ENCODE measurements around the gene CABYR.

GRCh38 chr18:24126155-24126961 lies 12.5 kb upstream of the CABYR start:
- TF ChIP-seq SMAD3 (CRISPR knock-in tag; IDR thresholded peaks at IDR 0.05; ENCODE audit: borderline replicate concordance), result no peak
- TF ChIP-seq, protein P1, sequence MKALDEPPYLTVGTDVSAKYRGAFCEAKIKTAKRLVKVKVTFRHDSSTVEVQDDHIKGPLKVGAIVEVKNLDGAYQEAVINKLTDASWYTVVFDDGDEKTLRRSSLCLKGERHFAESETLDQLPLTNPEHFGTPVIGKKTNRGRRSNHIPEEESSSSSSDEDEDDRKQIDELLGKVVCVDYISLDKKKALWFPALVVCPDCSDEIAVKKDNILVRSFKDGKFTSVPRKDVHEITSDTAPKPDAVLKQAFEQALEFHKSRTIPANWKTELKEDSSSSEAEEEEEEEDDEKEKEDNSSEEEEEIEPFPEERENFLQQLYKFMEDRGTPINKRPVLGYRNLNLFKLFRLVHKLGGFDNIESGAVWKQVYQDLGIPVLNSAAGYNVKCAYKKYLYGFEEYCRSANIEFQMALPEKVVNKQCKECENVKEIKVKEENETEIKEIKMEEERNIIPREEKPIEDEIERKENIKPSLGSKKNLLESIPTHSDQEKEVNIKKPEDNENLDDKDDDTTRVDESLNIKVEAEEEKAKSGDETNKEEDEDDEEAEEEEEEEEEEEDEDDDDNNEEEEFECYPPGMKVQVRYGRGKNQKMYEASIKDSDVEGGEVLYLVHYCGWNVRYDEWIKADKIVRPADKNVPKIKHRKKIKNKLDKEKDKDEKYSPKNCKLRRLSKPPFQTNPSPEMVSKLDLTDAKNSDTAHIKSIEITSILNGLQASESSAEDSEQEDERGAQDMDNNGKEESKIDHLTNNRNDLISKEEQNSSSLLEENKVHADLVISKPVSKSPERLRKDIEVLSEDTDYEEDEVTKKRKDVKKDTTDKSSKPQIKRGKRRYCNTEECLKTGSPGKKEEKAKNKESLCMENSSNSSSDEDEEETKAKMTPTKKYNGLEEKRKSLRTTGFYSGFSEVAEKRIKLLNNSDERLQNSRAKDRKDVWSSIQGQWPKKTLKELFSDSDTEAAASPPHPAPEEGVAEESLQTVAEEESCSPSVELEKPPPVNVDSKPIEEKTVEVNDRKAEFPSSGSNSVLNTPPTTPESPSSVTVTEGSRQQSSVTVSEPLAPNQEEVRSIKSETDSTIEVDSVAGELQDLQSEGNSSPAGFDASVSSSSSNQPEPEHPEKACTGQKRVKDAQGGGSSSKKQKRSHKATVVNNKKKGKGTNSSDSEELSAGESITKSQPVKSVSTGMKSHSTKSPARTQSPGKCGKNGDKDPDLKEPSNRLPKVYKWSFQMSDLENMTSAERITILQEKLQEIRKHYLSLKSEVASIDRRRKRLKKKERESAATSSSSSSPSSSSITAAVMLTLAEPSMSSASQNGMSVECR (CRISPR knock-in tag; IDR thresholded peaks at IDR 0.05; ENCODE audit: borderline replicate concordance), result no peak
- no peak for TF ChIP-seq PRDM15 (CRISPR knock-in tag; IDR thresholded peaks at IDR 0.05)
